ENCODE measurements around the gene FAM236B.
"Not testable (repeated sequence)": the region's sequence is repeated elsewhere in the genome, so short reads cannot be mapped to it uniquely, and the experiment has no call there.

- not testable (repeated sequence) for TF ChIP-seq NR2C2 (CRISPR knock-in tag; IDR thresholded peaks at IDR 0.05); RELA (CRISPR knock-in tag; IDR thresholded peaks at IDR 0.05; ENCODE audit: borderline replicate concordance); OVOL2 (CRISPR knock-in tag; IDR thresholded peaks at IDR 0.05; ENCODE audit: borderline replicate concordance); JUN (CRISPR knock-in tag; IDR thresholded peaks at IDR 0.05); NR1H2 (CRISPR knock-in tag; IDR thresholded peaks at IDR 0.05); CTCF (IDR thresholded peaks at IDR 0.05); USF2 (CRISPR knock-in tag; IDR thresholded peaks at IDR 0.05); KAT7 (CRISPR knock-in tag; IDR thresholded peaks at IDR 0.05; ENCODE audit: borderline replicate concordance); ZNF263 (CRISPR knock-in tag; IDR thresholded peaks at IDR 0.05; ENCODE audit: low read depth); TCF7 (CRISPR knock-in tag; IDR thresholded peaks at IDR 0.05; ENCODE audit: low read depth)
- TF ChIP-seq, protein P1, sequence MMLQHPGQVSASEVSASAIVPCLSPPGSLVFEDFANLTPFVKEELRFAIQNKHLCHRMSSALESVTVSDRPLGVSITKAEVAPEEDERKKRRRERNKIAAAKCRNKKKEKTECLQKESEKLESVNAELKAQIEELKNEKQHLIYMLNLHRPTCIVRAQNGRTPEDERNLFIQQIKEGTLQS (CRISPR knock-in tag; conservative IDR thresholded peaks at IDR 0.05) = not testable (repeated sequence)
- TF ChIP-seq, protein P2, sequence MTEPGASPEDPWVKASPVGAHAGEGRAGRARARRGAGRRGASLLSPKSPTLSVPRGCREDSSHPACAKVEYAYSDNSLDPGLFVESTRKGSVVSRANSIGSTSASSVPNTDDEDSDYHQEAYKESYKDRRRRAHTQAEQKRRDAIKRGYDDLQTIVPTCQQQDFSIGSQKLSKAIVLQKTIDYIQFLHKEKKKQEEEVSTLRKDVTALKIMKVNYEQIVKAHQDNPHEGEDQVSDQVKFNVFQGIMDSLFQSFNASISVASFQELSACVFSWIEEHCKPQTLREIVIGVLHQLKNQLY (CRISPR knock-in tag; IDR thresholded peaks at IDR 0.05) = not testable (repeated sequence)
- TF ChIP-seq, protein P3, sequence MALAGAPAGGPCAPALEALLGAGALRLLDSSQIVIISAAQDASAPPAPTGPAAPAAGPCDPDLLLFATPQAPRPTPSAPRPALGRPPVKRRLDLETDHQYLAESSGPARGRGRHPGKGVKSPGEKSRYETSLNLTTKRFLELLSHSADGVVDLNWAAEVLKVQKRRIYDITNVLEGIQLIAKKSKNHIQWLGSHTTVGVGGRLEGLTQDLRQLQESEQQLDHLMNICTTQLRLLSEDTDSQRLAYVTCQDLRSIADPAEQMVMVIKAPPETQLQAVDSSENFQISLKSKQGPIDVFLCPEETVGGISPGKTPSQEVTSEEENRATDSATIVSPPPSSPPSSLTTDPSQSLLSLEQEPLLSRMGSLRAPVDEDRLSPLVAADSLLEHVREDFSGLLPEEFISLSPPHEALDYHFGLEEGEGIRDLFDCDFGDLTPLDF (CRISPR knock-in tag; IDR thresholded peaks at IDR 0.05) = not testable (repeated sequence)
Observed at GRCh38 chrX:72783964-72784363, 1.5 kb upstream of the FAM236B start.

Data from WTC11 (cell line).